KOPT-K1 (cell line): ENCODE results near the gene STK32B.

Experiments used
- H3K27ac ChIP-seq: fragments of 200-600 bp; sonication (generic); 2 replicates; pipeline ENCODE4 v1.5.1; 2016; ENCODE audit warnings: antibody characterized with exemption, mild to moderate bottlenecking, low read depth, low read length; ENCODE audit not compliant: poor library complexity, severe bottlenecking
- H3K36me3 ChIP-seq: fragments of 200-600 bp; sonication (generic); 2 replicates; pipeline ENCODE4 v1.5.1; 2017; ENCODE audit warnings: antibody characterized with exemption, mild to moderate bottlenecking, low read length, moderate library complexity; ENCODE audit not compliant: insufficient read depth
- H3K9me3 ChIP-seq: fragments of 200-600 bp; sonication (generic); 2 replicates; pipeline ENCODE4 v1.5.1; 2017; ENCODE audit warnings: antibody characterized with exemption, low read length, mild to moderate bottlenecking; ENCODE audit not compliant: insufficient read depth, poor library complexity, severe bottlenecking

The STK32B gene

DNA sequence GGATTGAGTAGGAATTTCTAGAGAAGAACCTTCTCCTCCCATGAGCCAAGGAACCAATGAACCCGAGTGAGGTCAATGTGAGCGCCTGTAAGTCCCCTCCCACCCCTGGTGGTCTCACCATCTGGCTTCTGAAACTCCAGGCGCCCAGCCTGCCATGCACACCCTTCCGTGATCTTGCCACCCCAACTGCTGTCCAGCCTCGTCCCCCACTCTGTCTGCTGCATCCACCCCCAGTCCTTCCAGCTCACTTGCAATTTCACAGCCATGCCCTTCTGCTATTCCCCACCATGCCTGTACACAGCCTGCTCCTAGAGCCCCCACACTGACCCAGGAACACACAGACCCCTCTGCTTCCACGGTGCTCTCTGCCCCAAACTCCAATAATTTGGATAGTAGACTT lies 323.7 kb downstream of the STK32B start:
- Histone ChIP-seq H3K9me3 (peaks cover 4% of the 10 kb centered on the region), H3K27ac (no peak overlapping the region), H3K36me3 (no peaks in the 10 kb centered on the region)

DNA sequence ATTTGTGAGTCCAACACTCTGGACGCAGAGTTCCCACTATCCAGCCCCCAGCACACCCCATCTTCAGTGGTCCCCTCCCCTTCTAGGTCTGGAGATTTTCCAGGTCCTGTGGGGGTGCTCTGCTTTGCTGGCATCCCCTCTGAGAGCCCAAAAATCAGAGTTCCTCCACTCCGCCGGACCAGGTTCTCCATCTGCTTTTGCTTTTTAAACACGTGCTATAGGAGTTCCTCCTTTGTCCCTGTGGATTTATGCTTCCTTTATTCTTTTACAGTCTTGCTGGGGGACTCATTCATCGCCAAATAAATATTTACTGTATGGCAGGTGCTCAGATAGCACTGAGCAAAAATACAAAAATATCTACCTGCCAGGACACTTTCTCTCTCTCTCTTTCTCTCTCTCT lies 324.7 kb downstream of the STK32B start:
- H3K9me3 ChIP-seq: peaks cover 4% of the 10 kb centered on the region
- H3K27ac ChIP-seq: no peak overlapping the region
- H3K36me3 ChIP-seq: no peaks in the 10 kb centered on the region

DNA sequence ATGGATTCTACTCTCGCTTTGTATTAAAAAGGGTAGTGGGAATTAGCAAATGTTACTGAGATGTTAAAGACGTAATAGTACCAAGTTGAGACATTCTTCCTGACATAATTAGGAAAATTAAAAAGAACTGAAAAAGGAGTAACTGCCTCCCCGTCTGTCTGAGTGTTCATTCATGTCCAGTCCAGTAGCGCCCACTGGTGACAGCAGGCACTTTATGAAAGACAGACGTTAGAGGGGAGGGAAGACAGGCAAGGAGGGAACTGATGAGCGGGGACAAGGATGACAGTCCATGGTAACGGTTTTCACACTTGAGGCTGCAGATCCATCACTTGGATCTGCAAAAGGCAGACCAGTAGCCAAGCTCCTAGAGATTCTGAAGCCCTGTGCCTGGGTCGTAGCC lies 326.7 kb downstream of the STK32B start:
- H3K27ac ChIP-seq: no peak overlapping the region
- no peaks in the 10 kb centered on the region for H3K36me3 ChIP-seq
- H3K9me3 ChIP-seq: peaks cover 4% of the 10 kb centered on the region

- Histone ChIP-seq H3K9me3 (peaks cover 4% of the 10 kb centered on the region), H3K36me3 (no peaks in the 10 kb centered on the region), H3K27ac (no peak overlapping the region)
Measured at GRCh38 chr4:5379895-5380294, 328.6 kb downstream of the STK32B start.

DNA sequence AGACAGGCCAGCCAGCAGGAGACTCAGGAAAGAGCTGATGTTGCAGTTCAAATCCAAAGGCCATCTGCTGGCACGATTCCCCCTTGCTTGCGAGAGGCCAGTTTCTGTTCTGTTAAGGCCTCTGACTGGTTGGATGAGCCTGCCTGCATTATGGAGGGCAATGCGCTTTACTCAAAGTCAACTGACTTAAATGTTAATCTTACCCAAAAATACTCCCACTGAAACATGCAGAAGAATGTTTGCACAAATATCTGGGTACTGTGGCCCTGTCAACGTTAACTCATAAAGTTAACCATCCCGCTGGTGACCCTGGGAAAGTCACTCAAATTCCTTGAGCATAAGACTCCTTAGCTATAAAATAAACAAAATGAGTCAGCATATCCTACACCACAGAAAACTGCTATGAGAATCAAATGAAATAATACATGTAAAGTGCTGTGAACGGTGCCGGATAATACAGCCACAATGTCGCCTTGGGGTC lies 330.7 kb downstream of the STK32B start:
- Histone ChIP-seq H3K36me3 (no peaks in the 10 kb centered on the region), H3K27ac (no peak overlapping the region), H3K9me3 (peaks cover 4% of the 10 kb centered on the region)

- no peaks in the 10 kb centered on the region for H3K36me3 ChIP-seq
- H3K27ac ChIP-seq: no peak overlapping the region
- no peaks in the 10 kb centered on the region for H3K9me3 ChIP-seq
Measured at GRCh38 chr4:5383191-5383980, 332.1 kb downstream of the STK32B start.

GRCh38 chr4:5385741-5386311 lies 334.5 kb downstream of the STK32B start:
- Histone ChIP-seq H3K36me3 (no peaks in the 10 kb centered on the region), H3K9me3 (no peaks in the 10 kb centered on the region), H3K27ac (no peak overlapping the region)

- Histone ChIP-seq H3K27ac (no peak overlapping the region), H3K9me3 (no peaks in the 10 kb centered on the region), H3K36me3 (no peaks in the 10 kb centered on the region)
Measured at GRCh38 chr4:5386921-5387320, 335.6 kb downstream of the STK32B start.

DNA sequence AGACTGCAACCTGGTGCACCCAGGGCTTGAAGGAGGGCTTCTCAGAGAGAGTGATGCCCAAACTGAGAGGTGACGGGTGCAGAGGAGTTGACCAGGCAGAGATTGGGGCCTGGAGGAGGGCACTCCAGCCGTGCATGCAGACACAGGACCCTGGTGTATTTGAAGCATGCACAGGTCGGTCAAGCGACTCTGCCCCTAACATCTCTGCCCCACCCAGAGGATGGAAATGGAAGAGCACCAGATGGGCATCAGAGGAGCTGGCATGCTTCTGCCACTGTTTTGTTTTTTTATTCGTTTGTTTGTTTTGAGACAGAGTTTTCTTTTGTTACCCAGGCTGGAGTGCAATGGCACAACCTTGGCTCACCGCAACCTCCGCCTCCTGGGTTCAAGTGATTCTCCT lies 336.2 kb downstream of the STK32B start:
- Histone ChIP-seq H3K27ac (no peak overlapping the region), H3K36me3 (no peaks in the 10 kb centered on the region), H3K9me3 (no peaks in the 10 kb centered on the region)

DNA sequence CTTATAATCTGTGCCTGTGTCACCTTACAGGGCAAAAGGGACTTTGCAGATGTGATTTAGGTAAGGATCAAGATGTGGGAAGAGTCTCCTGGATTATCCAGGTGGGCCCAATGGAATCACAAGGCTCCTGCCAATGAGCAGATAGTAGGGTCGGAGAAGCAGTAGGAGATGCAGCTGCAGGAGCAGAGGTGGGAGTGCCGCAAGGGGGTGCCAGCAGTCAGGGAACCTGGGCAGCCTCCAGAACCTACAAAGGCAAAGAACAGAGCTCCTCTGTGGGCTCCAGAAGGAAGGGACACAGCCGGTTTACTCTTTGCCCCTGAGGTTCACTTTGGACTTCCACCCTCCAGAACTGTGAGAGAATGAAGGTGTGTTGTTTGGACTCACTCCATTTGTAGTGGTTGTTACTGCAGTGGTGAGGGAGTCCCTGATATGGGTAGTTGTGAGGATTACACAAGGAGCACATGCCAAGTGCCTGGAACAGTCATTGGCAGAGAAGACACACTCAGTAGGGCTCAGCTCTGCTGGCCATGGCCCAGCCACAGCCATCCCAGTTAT lies 338.6 kb downstream of the STK32B start:
- Histone ChIP-seq H3K9me3 (no peaks in the 10 kb centered on the region), H3K36me3 (no peaks in the 10 kb centered on the region), H3K27ac (no peak overlapping the region)

DNA sequence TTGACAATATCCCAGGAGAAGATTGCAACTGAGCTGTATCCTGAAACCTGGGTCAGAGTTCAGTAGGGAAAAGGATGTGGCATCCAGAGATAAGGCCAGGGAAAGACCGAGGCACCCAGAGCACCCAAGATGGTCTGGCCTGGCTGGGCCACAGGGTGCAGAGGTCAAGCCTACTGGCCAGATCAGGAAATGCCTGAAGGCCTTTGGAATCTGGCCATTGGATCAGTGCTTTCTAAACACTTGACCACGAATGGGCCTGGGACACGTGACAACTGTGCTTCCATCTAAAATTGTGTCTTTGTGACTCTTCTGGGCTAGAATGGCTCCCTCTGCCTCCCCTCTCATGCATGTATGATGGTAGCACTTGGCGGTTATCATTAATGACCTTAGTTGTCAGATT lies 340.2 kb downstream of the STK32B start:
- H3K27ac ChIP-seq: no peak overlapping the region
- H3K36me3 ChIP-seq: no peaks in the 10 kb centered on the region
- no peaks in the 10 kb centered on the region for H3K9me3 ChIP-seq

- Histone ChIP-seq H3K36me3 (no peaks in the 10 kb centered on the region), H3K27ac (no peak overlapping the region), H3K9me3 (no peaks in the 10 kb centered on the region)
Measured at GRCh38 chr4:5393911-5394513, 342.7 kb downstream of the STK32B start.

GRCh38 chr4:5395781-5396180 lies 344.5 kb downstream of the STK32B start:
- no peak overlapping the region for H3K27ac ChIP-seq
- no peaks in the 10 kb centered on the region for H3K9me3 ChIP-seq
- H3K36me3 ChIP-seq: no peaks in the 10 kb centered on the region

DNA sequence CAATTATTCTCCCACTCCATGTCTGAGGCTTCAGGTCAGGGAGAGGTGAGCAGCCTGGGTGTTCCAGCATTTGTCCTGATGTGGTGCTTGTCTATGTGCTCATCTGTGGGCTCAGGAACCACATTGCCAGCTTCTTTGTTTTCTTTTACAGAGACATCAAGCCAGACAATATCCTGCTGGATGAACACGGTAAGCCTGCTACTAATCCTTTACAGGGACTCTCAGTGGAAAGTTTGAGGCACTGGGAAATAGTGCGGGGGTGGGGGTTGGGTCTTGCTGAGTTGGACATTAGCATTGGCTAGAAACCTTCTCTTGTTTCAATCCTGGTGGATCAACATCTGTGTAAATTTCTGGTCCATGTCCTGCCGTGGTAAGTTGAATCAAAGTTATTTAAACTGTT lies 346.8 kb downstream of the STK32B start:
- Histone ChIP-seq H3K36me3 (no peaks in the 10 kb centered on the region), H3K9me3 (no peaks in the 10 kb centered on the region), H3K27ac (no peak overlapping the region)

DNA sequence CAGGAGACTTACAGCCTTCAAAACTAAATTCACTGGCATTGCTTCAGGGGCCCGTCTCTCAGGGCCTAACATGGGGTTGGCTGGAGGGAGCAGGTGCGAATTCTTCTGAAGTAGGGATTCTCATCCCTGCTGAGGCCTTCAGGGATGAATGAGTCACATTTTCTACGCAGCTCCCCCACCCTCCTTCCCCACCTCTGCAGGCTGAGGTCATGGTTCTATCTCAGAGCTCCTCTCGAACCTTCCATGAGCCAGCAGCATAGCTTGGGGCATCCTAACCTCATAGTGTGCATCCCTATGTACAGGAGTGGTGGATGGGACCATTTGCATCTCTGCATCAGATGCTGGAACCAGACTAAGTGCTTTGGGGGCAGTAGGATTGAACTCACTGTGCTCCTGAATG lies 347.8 kb downstream of the STK32B start:
- Histone ChIP-seq H3K27ac (no peak overlapping the region), H3K36me3 (no peaks in the 10 kb centered on the region), H3K9me3 (no peaks in the 10 kb centered on the region)
